Measurements from ENCODE around the gene WDR64. TPM values are rescaled to one million over a fixed set of nuclear protein-coding genes. Genes with fewer than 3 reads are reported as not detected.
"Not testable (repeated sequence)": the region's sequence is repeated elsewhere in the genome, so short reads cannot be mapped to it uniquely, and the experiment has no call there.

The WDR64 gene
- polyA plus RNA-seq, 1 donor from 2014 or later: 0.21 TPM

DNA sequence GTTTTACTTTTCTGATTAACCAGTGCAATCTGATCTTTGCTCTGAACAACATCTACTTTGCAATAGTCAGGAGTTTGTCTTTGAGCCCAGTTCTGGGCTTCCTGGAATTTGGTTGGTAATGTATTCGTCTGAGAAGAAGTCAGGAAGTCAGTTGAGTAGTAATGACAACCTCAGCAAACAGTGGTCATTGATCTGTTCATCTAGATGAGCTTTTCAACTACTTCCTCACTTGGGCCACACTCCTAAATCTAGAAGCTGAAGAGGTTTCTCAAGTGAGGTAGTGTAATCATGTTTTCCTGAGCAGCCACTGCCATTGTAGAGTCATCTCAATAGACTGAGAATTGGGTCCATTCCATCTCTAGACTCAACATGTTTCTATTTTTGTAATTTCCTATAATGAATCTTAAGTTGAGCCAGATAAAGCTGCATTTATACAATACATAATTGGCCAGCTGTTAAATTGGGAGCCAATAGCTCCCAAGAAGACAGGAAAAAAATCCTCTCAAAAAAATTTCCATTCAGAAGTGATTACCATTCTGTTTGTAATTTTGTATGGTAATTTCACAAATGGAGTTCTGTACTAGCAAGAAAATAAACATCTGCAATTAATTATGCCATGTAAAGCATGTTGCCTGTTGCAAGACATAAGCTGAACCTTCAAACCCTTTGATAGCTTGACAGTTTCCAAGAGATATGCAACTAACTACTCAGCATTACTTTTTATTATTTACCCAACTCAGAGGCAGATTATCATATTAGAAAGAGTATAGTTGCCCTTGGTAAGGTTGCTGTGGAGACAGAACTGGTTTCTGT is 49.6 kb downstream of the WDR64 start:
- Histone ChIP-seq H3K9me3 (ENCODE audit: low read length) (no peaks in the 10 kb centered on the region), H2AFZ (ENCODE audit: low read depth, low read length) (no peak overlapping the region), H3K79me2 (replicated peaks; ENCODE audit: insufficient read depth, low read length) (no peaks in the 10 kb centered on the region), H3K4me3 (ENCODE audit: low read length) (no peak overlapping the region), H3F3A (ENCODE audit: insufficient read depth, low read length, poor library complexity, severe bottlenecking) (no peaks in the 10 kb centered on the region), H3K4me2 (ENCODE audit: low read length) (no peak overlapping the region), H3K9ac (ENCODE audit: low read length) (no peak overlapping the region), H3K27ac (ENCODE audit: low read length) (no peak overlapping the region), H3K9me2 (ENCODE audit: insufficient read depth, low read length) (no peaks in the 10 kb centered on the region), H3K36me3 (ENCODE audit: insufficient read depth, low read length) (no peaks in the 10 kb centered on the region), H4K20me1 (ENCODE audit: insufficient read depth) (no peaks in the 10 kb centered on the region), H3K27me3 (ENCODE audit: insufficient read depth, low read depth, low read length) (no peaks in the 10 kb centered on the region)
- TF ChIP-seq EP300 (conservative IDR thresholded peaks at IDR 0.05; ENCODE audit: poor library complexity, severe bottlenecking) (no peak), RAD21 (conservative IDR thresholded peaks at IDR 0.05) (no peak), POLR2AphosphoS5 (IDR thresholded peaks at IDR 0.05) (no peak), EZH2 (IDR thresholded peaks at IDR 0.05; ENCODE audit: borderline replicate concordance, insufficient read depth, low read length, poor library complexity, severe bottlenecking) (no peak), MXI1 (conservative IDR thresholded peaks at IDR 0.05; ENCODE audit: poor library complexity, severe bottlenecking) (no peak), TAF1 (IDR thresholded peaks at IDR 0.05; ENCODE audit: low read depth) (no peak), SMC3 (conservative IDR thresholded peaks at IDR 0.05; ENCODE audit: poor library complexity) (no peak)
- TF ChIP-seq, protein P1, sequence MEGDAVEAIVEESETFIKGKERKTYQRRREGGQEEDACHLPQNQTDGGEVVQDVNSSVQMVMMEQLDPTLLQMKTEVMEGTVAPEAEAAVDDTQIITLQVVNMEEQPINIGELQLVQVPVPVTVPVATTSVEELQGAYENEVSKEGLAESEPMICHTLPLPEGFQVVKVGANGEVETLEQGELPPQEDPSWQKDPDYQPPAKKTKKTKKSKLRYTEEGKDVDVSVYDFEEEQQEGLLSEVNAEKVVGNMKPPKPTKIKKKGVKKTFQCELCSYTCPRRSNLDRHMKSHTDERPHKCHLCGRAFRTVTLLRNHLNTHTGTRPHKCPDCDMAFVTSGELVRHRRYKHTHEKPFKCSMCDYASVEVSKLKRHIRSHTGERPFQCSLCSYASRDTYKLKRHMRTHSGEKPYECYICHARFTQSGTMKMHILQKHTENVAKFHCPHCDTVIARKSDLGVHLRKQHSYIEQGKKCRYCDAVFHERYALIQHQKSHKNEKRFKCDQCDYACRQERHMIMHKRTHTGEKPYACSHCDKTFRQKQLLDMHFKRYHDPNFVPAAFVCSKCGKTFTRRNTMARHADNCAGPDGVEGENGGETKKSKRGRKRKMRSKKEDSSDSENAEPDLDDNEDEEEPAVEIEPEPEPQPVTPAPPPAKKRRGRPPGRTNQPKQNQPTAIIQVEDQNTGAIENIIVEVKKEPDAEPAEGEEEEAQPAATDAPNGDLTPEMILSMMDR (IDR thresholded peaks at IDR 0.05; ENCODE audit: poor library complexity, severe bottlenecking): no peak
- TF ChIP-seq, protein P2, sequence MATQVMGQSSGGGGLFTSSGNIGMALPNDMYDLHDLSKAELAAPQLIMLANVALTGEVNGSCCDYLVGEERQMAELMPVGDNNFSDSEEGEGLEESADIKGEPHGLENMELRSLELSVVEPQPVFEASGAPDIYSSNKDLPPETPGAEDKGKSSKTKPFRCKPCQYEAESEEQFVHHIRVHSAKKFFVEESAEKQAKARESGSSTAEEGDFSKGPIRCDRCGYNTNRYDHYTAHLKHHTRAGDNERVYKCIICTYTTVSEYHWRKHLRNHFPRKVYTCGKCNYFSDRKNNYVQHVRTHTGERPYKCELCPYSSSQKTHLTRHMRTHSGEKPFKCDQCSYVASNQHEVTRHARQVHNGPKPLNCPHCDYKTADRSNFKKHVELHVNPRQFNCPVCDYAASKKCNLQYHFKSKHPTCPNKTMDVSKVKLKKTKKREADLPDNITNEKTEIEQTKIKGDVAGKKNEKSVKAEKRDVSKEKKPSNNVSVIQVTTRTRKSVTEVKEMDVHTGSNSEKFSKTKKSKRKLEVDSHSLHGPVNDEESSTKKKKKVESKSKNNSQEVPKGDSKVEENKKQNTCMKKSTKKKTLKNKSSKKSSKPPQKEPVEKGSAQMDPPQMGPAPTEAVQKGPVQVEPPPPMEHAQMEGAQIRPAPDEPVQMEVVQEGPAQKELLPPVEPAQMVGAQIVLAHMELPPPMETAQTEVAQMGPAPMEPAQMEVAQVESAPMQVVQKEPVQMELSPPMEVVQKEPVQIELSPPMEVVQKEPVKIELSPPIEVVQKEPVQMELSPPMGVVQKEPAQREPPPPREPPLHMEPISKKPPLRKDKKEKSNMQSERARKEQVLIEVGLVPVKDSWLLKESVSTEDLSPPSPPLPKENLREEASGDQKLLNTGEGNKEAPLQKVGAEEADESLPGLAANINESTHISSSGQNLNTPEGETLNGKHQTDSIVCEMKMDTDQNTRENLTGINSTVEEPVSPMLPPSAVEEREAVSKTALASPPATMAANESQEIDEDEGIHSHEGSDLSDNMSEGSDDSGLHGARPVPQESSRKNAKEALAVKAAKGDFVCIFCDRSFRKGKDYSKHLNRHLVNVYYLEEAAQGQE (IDR thresholded peaks at IDR 0.05; ENCODE audit: borderline replicate concordance): no peak

DNA sequence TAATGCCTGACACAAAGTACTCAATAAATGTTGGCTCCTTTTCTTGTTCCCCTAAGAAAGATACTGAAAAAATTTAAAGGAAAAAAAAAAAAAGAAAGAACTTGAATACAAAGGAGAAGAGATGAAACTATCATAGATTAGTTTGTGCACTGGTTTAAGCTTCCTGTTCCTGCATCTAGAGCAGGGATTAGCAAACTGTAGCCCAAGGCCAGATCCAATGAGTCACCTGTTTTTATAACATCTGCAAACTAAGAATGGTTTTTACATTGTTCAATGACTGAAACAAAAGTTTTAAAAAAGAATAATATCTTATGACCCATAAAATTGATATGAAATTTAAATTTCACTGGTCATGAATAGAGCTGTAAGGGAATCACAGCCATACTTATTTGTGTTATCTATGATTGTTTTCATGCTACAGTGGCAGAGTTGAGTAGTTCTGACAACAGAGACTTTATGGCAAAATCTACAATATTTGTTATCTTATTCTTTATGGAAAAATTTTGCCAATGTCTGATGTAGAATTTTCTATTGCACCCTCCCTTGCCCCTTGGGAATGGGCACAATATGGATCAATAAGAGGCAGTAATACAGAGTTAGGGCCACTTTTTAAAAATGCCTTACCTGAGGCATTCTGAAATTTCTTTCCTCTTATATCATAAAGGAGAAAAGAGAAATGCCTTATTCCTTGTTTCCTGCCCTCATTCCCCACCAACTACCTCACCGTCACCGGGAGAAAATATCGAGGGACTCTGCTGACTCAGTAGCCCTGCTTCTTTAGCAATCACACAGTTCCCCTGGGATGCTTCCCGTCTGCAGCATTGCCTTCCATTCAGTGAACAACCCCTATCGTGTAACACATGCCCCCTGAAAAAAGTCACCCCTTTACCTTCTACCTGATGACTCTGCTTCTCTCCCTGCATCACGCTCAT is 50.6 kb downstream of the WDR64 start:
- Histone ChIP-seq H2AFZ (ENCODE audit: low read depth, low read length) (no peak overlapping the region), H4K20me1 (ENCODE audit: insufficient read depth) (no peaks in the 10 kb centered on the region), H3K27me3 (ENCODE audit: insufficient read depth, low read depth, low read length) (no peaks in the 10 kb centered on the region), H3K27ac (ENCODE audit: low read length) (no peak overlapping the region), H3K4me3 (ENCODE audit: low read length) (no peak overlapping the region), H3K9ac (ENCODE audit: low read length) (no peak overlapping the region), H3F3A (ENCODE audit: insufficient read depth, low read length, poor library complexity, severe bottlenecking) (no peaks in the 10 kb centered on the region), H3K9me3 (ENCODE audit: low read length) (no peaks in the 10 kb centered on the region), H3K4me2 (ENCODE audit: low read length) (no peak overlapping the region), H3K9me2 (ENCODE audit: insufficient read depth, low read length) (no peaks in the 10 kb centered on the region), H3K79me2 (replicated peaks; ENCODE audit: insufficient read depth, low read length) (no peaks in the 10 kb centered on the region), H3K36me3 (ENCODE audit: insufficient read depth, low read length) (no peaks in the 10 kb centered on the region)
- TF ChIP-seq MXI1 (conservative IDR thresholded peaks at IDR 0.05; ENCODE audit: poor library complexity, severe bottlenecking) (no peak), POLR2AphosphoS5 (IDR thresholded peaks at IDR 0.05) (no peak), TAF1 (IDR thresholded peaks at IDR 0.05; ENCODE audit: low read depth) (no peak), RAD21 (conservative IDR thresholded peaks at IDR 0.05) (no peak), SMC3 (conservative IDR thresholded peaks at IDR 0.05; ENCODE audit: poor library complexity) (no peak), EZH2 (IDR thresholded peaks at IDR 0.05; ENCODE audit: borderline replicate concordance, insufficient read depth, low read length, poor library complexity, severe bottlenecking) (no peak), EP300 (conservative IDR thresholded peaks at IDR 0.05; ENCODE audit: poor library complexity, severe bottlenecking) (no peak)

DNA sequence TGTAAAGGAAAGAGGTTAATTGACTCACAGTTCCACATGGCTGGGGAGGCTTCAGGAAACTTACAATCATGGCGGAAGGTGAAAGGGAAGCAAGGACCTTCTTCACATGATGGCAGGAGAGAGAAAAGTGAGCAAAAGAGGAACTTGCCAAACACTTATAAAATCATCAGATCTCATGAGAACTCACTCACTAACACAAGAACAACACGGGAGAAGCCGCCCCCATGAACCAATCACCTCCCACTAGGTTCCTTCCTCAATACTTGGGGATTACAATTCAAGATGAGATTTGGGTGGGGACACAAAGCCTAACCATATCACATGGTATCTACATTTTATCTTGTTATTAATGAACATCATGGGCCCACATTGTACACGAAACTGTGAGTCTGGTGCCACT is 51.7 kb downstream of the WDR64 start:
- not testable (repeated sequence) for H3K27me3 ChIP-seq (ENCODE audit: insufficient read depth, low read depth, low read length); H3K9me2 ChIP-seq (ENCODE audit: insufficient read depth, low read length); H3K9ac ChIP-seq (ENCODE audit: low read length); H3K79me2 ChIP-seq (replicated peaks; ENCODE audit: insufficient read depth, low read length); H3K4me2 ChIP-seq (ENCODE audit: low read length); H4K20me1 ChIP-seq (ENCODE audit: insufficient read depth); H3K36me3 ChIP-seq (ENCODE audit: insufficient read depth, low read length); H3K4me3 ChIP-seq (ENCODE audit: low read length); H3K27ac ChIP-seq (ENCODE audit: low read length); H3K9me3 ChIP-seq (ENCODE audit: low read length); H3F3A ChIP-seq (ENCODE audit: insufficient read depth, low read length, poor library complexity, severe bottlenecking); H2AFZ ChIP-seq (ENCODE audit: low read depth, low read length)

Data from neural cell (in vitro differentiated cells).